Testis (tissue), 2 donors: ENCODE results near the gene TBC1D5.

Source experiments
- POLR2A ChIP-seq: fragments of 450-650 bp; IDR thresholded peaks from one replicate; pipeline ENCODE4 v1.6.1; 2017; ENCODE audit warnings: antibody characterized with exemption, mild to moderate bottlenecking, moderate library complexity
- TF ChIP-seq, protein P1 (sequence below), 3 experiments: fragments of 450-650 bp in 2 of 3; fragments of 200-600 bp in 1 of 3; sonication (generic) in 1 of 3; IDR thresholded peaks; one replicate each; pipeline ENCODE4 v1.5.1; 2016 to 2019; ENCODE audit warnings: antibody characterized with exemption in 3 of 3, mild to moderate bottlenecking in 2 of 3, moderate library complexity in 1 of 3

GRCh38 chr3:17590465-17590864 is 152.0 kb downstream of the TBC1D5 start:
- TF ChIP-seq, protein P1, sequence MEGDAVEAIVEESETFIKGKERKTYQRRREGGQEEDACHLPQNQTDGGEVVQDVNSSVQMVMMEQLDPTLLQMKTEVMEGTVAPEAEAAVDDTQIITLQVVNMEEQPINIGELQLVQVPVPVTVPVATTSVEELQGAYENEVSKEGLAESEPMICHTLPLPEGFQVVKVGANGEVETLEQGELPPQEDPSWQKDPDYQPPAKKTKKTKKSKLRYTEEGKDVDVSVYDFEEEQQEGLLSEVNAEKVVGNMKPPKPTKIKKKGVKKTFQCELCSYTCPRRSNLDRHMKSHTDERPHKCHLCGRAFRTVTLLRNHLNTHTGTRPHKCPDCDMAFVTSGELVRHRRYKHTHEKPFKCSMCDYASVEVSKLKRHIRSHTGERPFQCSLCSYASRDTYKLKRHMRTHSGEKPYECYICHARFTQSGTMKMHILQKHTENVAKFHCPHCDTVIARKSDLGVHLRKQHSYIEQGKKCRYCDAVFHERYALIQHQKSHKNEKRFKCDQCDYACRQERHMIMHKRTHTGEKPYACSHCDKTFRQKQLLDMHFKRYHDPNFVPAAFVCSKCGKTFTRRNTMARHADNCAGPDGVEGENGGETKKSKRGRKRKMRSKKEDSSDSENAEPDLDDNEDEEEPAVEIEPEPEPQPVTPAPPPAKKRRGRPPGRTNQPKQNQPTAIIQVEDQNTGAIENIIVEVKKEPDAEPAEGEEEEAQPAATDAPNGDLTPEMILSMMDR (IDR thresholded peaks at IDR 0.05), result no peak
- TF ChIP-seq POLR2A, result no peak
